Dendritic cell treated with granulocyte-macrophage colony-stimulating factor and Interleukin-4, amounts not matched to agents 40 ng/mL and 50 ng/mL, for 4 days (primary cell): ENCODE measurements around the gene PPP2R2D.
"Not testable (repeated sequence)": the region's sequence is repeated elsewhere in the genome, so short reads cannot be mapped to it uniquely, and the experiment has no call there.

Source experiments
- H3K27ac Mint-ChIP-seq: one replicate; pipeline ENCODE4 v1.8.0; 2022; ENCODE audit warnings: mild to moderate bottlenecking, mixed read lengths
- H3K27me3 Mint-ChIP-seq: one replicate; pipeline ENCODE4 v1.8.0; 2022; ENCODE audit warnings: mild to moderate bottlenecking, mixed read lengths
- H3K36me3 Mint-ChIP-seq: one replicate; pipeline ENCODE4 v1.8.0; 2022; ENCODE audit warnings: low read depth, mixed read lengths
- H3K4me1 Mint-ChIP-seq: one replicate; pipeline ENCODE4 v1.8.0; 2022; ENCODE audit warnings: low read depth, mixed read lengths
- H3K4me3 Mint-ChIP-seq: one replicate; pipeline ENCODE4 v1.8.0; 2022; ENCODE audit warnings: mild to moderate bottlenecking, moderate library complexity, mixed read lengths
- H3K9me3 Mint-ChIP-seq: one replicate; pipeline ENCODE4 v1.8.0; 2022; ENCODE audit warnings: mixed read lengths
- intact Hi-C: fragments of 100-400 bp; cut with micrococcal nuclease; formaldehyde crosslinking; loops from one replicate; pipeline ENCODE4 v1.15.0; 2022

The PPP2R2D gene

GRCh38 chr10:131975796-131976195, 75.0 kb downstream of the PPP2R2D start:
- H3K4me1 Mint-ChIP-seq = peaks cover 28% of the 10 kb centered on the region
- no peaks in the 10 kb centered on the region for H3K9me3 Mint-ChIP-seq
- H3K36me3 Mint-ChIP-seq = peaks cover 68% of the 10 kb centered on the region
- intact Hi-C loops = no loop called here
- no peak overlapping the region for H3K27ac Mint-ChIP-seq
- H3K27me3 Mint-ChIP-seq = peaks cover 26% of the 10 kb centered on the region
- no peak overlapping the region for H3K4me3 Mint-ChIP-seq

GRCh38 chr10:131977323-131978096, 76.7 kb downstream of the PPP2R2D start:
- Mint-ChIP-seq H3K4me3 (no peak overlapping the region), H3K9me3 (no peaks in the 10 kb centered on the region), H3K27ac (no peak overlapping the region), H3K4me1 (peaks cover 41% of the 10 kb centered on the region), H3K36me3 (peaks cover 62% of the 10 kb centered on the region), H3K27me3 (peaks cover 37% of the 10 kb centered on the region)
- intact Hi-C loops = no loop called here

- Mint-ChIP-seq H3K4me1 (peaks cover 37% of the 10 kb centered on the region), H3K9me3 (no peaks in the 10 kb centered on the region), H3K27ac (no peak overlapping the region), H3K27me3 (peaks cover 44% of the 10 kb centered on the region), H3K4me3 (no peak overlapping the region), H3K36me3 (peaks cover 53% of the 10 kb centered on the region)
- intact Hi-C loops = no loop called here
Observed at GRCh38 chr10:131978366-131978765, 77.6 kb downstream of the PPP2R2D start.

- H3K4me1 Mint-ChIP-seq = peaks cover 37% of the 10 kb centered on the region
- no peaks in the 10 kb centered on the region for H3K9me3 Mint-ChIP-seq
- H3K27ac Mint-ChIP-seq = no peak overlapping the region
- intact Hi-C loops = no loop called here
- H3K36me3 Mint-ChIP-seq = peaks cover 48% of the 10 kb centered on the region
- peaks cover 49% of the 10 kb centered on the region for H3K27me3 Mint-ChIP-seq
- no peak overlapping the region for H3K4me3 Mint-ChIP-seq
Observed at GRCh38 chr10:131978851-131979250, 78.0 kb downstream of the PPP2R2D start.

GRCh38 chr10:131979336-131979735, 78.5 kb downstream of the PPP2R2D start:
- peak overlapping the region; percentile 7 for H3K27ac Mint-ChIP-seq
- peaks cover 45% of the 10 kb centered on the region for H3K36me3 Mint-ChIP-seq
- intact Hi-C loops = no loop called here
- H3K27me3 Mint-ChIP-seq = peaks cover 51% of the 10 kb centered on the region
- peak overlapping the region; percentile 65 for H3K4me3 Mint-ChIP-seq
- no peaks in the 10 kb centered on the region for H3K9me3 Mint-ChIP-seq
- H3K4me1 Mint-ChIP-seq = peaks cover 37% of the 10 kb centered on the region

GRCh38 chr10:131979821-131980270, 79.0 kb downstream of the PPP2R2D start:
- Mint-ChIP-seq H3K36me3 (peaks cover 43% of the 10 kb centered on the region), H3K9me3 (no peaks in the 10 kb centered on the region), H3K27ac (peak overlapping the region; percentile 7), H3K4me1 (peaks cover 37% of the 10 kb centered on the region), H3K4me3 (peak overlapping the region; percentile 65), H3K27me3 (peaks cover 56% of the 10 kb centered on the region)
- intact Hi-C loops = no loop called here

GRCh38 chr10:131980321-131980720, 79.5 kb downstream of the PPP2R2D start:
- H3K27ac Mint-ChIP-seq = peak overlapping the region; percentile 7
- intact Hi-C loops = no loop called here

GRCh38 chr10:131980761-131981428, 80.1 kb downstream of the PPP2R2D start:
- Mint-ChIP-seq H3K36me3 (peaks cover 33% of the 10 kb centered on the region), H3K27me3 (peaks cover 66% of the 10 kb centered on the region), H3K27ac (peak overlapping the region; percentile 87), H3K4me3 (peak overlapping the region; percentile 92), H3K4me1 (peaks cover 37% of the 10 kb centered on the region), H3K9me3 (no peaks in the 10 kb centered on the region)
- intact Hi-C loops = no loop called here

More at GRCh38 chr10:131980321-131980720, 79.5 kb downstream of the PPP2R2D start:
- H3K4me1 Mint-ChIP-seq = peaks cover 37% of the 10 kb centered on the region
- no peaks in the 10 kb centered on the region for H3K9me3 Mint-ChIP-seq
- H3K4me3 Mint-ChIP-seq = peak overlapping the region; percentile 65
- H3K27me3 Mint-ChIP-seq = peaks cover 60% of the 10 kb centered on the region
- peaks cover 39% of the 10 kb centered on the region for H3K36me3 Mint-ChIP-seq

- peaks cover 29% of the 10 kb centered on the region for H3K36me3 Mint-ChIP-seq
- H3K27ac Mint-ChIP-seq = peak within 1 kb of the TSS; percentile 87
- peak within 1 kb of the TSS; percentile 92 for H3K4me3 Mint-ChIP-seq
- H3K27me3 Mint-ChIP-seq = peaks cover 68% of the 10 kb centered on the region
- H3K9me3 Mint-ChIP-seq = no peaks in the 10 kb centered on the region
- intact Hi-C loops = loop anchor here (1.0 kb wide), 1 partner anchor 80 kb away; the partner anchor contains the start of gene PPP2R2D
- peaks cover 37% of the 10 kb centered on the region for H3K4me1 Mint-ChIP-seq
Observed at GRCh38 chr10:131981429-131982184, 80.8 kb downstream of the PPP2R2D start, which contains the start of gene BNIP3. BNIP3 (minus strand) TSS chr10:131981923; CDS start chr10:131981806, 117 bp downstream.

GRCh38 chr10:131982185-131982756, 81.5 kb downstream of the PPP2R2D start:
- Mint-ChIP-seq H3K4me1 (peaks cover 37% of the 10 kb centered on the region), H3K27me3 (peaks cover 68% of the 10 kb centered on the region), H3K9me3 (no peaks in the 10 kb centered on the region), H3K4me3 (peak overlapping the region; percentile 92), H3K36me3 (peaks cover 23% of the 10 kb centered on the region), H3K27ac (peak overlapping the region; percentile 87)
- intact Hi-C loops = loop anchor here (1.0 kb wide), 1 partner anchor 81 kb away; the partner anchor contains the start of gene PPP2R2D

GRCh38 chr10:131982796-131983195, 82.0 kb downstream of the PPP2R2D start:
- peaks cover 36% of the 10 kb centered on the region for H3K4me1 Mint-ChIP-seq
- no peak overlapping the region for H3K27ac Mint-ChIP-seq
- peaks cover 18% of the 10 kb centered on the region for H3K36me3 Mint-ChIP-seq
- no peaks in the 10 kb centered on the region for H3K9me3 Mint-ChIP-seq
- intact Hi-C loops = loop anchor here (1.0 kb wide), 1 partner anchor 81 kb away; the partner anchor contains the start of gene PPP2R2D
- H3K4me3 Mint-ChIP-seq = peak overlapping the region; percentile 44
- H3K27me3 Mint-ChIP-seq = peaks cover 68% of the 10 kb centered on the region

- no peak overlapping the region for H3K27ac Mint-ChIP-seq
- H3K9me3 Mint-ChIP-seq = no peaks in the 10 kb centered on the region
- intact Hi-C loops = no loop called here
- peaks cover 10% of the 10 kb centered on the region for H3K36me3 Mint-ChIP-seq
- H3K4me3 Mint-ChIP-seq = no peak overlapping the region
- H3K4me1 Mint-ChIP-seq = peaks cover 30% of the 10 kb centered on the region
- peaks cover 60% of the 10 kb centered on the region for H3K27me3 Mint-ChIP-seq
Observed at GRCh38 chr10:131983780-131984179, 83.0 kb downstream of the PPP2R2D start.

GRCh38 chr10:131986851-131987250, 86.0 kb downstream of the PPP2R2D start:
- intact Hi-C loops, H3K36me3 Mint-ChIP-seq, H3K4me3 Mint-ChIP-seq, H3K27ac Mint-ChIP-seq, H3K4me1 Mint-ChIP-seq, H3K9me3 Mint-ChIP-seq: not testable (repeated sequence)
- peaks cover 37% of the 10 kb centered on the region for H3K27me3 Mint-ChIP-seq
